Ishikawa (cell line): ENCODE results near the gene RFX2.

ENCODE experiments used
- EGR1 ChIP-seq: IDR thresholded peaks from 2 replicates; pipeline ENCODE4 v1.6.1; 2012
- RAD21 ChIP-seq: IDR thresholded peaks from 2 replicates; pipeline ENCODE4 v1.6.1; 2012; ENCODE audit warnings: low read depth
- REST ChIP-seq: IDR thresholded peaks from 2 replicates; pipeline ENCODE4 v1.6.1; 2012; ENCODE audit warnings: low read depth, mild to moderate bottlenecking
- TCF12 ChIP-seq: IDR thresholded peaks from 2 replicates; pipeline ENCODE4 v1.6.1; 2012; ENCODE audit warnings: low read depth
- YY1 ChIP-seq: IDR thresholded peaks from 2 replicates; pipeline ENCODE4 v1.6.1; 2012; ENCODE audit warnings: low read depth

DNA sequence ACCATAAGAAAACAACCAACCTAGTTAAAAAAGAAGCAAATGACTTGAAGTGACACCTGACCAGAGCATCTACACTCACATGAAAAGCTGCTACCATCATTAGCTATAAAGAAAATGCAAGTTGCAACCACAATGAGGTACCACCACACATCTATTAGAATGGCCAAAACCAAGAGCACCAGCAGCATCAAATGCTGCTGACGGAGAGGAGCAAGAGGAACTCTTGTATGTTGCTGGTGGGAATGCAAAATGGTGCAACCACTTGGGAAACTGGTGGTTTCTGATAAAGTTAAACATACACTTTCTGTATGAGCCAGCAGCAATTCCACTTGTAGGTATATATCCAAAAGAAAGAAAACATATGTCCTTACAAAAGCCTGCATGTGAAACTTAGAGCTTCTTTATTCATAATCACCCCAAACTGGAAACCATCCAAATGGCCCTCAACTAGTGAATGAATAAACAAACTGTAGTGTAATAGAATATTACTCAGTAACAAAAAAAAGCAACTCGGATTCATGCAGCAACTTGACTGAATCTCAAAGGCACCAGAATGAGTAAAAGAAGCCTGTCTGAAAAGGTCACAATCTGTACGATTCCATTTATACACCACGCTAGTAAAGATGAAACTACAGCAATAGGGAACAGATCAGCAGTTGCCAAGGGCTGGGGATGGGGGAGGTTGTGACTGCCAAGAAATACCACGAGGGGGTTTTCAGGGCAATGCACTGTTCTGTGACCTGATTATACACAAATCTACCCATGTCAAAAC lies 71.5 kb downstream of the RFX2 start:
- TF ChIP-seq EGR1, result no peak
- no peak for TF ChIP-seq REST
- TF ChIP-seq TCF12, result no peak
- no peak for TF ChIP-seq YY1
- no peak for TF ChIP-seq RAD21
